Activated gamma-delta T cell treated with anti-CD3 and anti-CD28 coated beads, Interleukin-2, amount 50 U/mL, for 16 hours (primary cell): Measurements from ENCODE around the gene OR4A5.
"Not testable (repeated sequence)": the region's sequence is repeated elsewhere in the genome, so short reads cannot be mapped to it uniquely, and the experiment has no call there.

Source experiments
- DNase-seq: peaks from one replicate; pipeline ENCODE4 v3.0.0-alpha.2; 2020; ENCODE audit warnings: low read depth

Gene OR4A5

GRCh38 chr11:54706532-54706931 lies at the start of gene OR4A5:
Gene OR4A5 (plus strand): TSS chr11:54706832. CDS start chr11:54706885, 53 bp downstream.
- not testable (repeated sequence) for DNase-seq

DNA sequence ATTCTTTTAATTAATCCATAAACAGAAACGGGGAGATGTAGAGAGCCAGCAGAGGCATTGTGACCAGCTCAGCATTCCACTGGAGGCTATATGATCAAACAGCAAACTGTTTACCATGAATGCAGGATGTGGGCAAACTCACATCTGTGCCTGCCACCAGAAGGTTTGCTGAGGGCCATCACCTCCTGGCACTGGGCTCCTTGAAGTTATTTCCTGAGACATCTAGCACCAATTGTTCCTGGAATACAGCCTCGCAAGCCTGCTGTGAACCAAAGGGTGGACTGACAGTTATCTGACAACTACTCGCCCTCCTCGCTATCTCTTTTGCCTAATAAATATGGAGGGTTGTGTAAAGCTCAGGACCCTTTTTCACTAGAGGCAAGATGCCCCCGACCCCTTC lies 13.5 kb downstream of the OR4A5 start:
- DNase-seq: not testable (repeated sequence)
